ENCODE results near the gene ABCG8. TPM values are rescaled to one million over a fixed set of nuclear protein-coding genes. Genes with fewer than 3 reads are reported as not detected.

The ABCG8 gene
- total RNA-seq, 1 donor from 2014 or later = not detected

GRCh38 chr2:43853141-43854081 lies 14.6 kb downstream of the ABCG8 start:
- intact Hi-C loops (cut with DNase I) = no loop called here
- DNase-seq (ENCODE audit: low spot score) = no peak

GRCh38 chr2:43854671-43855070 lies 15.9 kb downstream of the ABCG8 start:
- intact Hi-C loops (cut with DNase I) = no loop called here
- no peak for DNase-seq (ENCODE audit: low spot score)

DNA sequence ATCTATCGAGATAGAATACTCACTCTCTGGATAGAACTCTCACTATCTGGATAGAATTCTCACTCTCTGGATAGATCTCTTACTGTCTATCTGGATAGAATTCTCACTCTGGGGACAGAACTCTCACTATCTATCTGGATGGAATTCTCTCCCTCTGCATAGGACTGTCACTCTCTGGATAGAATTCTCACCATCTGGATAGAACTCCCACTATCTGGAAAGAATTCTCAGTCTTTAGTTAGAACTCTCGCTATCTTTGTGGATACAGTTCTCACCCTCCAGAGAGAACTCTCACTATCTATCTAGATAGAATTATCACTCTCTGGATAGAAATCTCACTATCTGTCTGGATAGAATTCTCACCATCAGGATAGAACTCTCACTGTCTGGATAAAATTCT lies 16.5 kb downstream of the ABCG8 start:
- DNase-seq (ENCODE audit: low spot score) = no peak
- intact Hi-C loops (cut with DNase I) = no loop called here

DNA sequence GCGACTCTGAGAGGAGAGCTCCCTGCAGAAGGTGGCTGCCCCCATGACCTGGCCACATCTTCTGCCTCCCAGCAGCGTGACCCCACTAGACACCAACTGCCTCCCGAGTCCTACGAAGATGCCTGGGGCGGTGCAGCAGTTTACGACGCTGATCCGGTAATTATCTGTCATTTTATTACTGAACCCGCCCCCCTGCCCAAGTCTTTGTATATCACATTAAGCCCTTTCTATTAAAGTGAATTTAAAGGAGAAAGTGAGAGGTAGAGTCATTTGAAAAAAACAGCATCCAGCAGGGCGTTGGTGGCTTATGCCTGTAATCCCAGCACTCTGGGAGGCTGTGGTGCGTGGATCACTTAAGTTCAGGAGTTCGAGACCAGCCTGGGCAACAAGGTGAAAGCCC lies 33.4 kb downstream of the ABCG8 start:
- intact Hi-C loops (cut with DNase I) = loop anchor here (10.0 kb wide), 1 partner anchor 257 kb away; no protein-coding TSS in a partner anchor

DNA sequence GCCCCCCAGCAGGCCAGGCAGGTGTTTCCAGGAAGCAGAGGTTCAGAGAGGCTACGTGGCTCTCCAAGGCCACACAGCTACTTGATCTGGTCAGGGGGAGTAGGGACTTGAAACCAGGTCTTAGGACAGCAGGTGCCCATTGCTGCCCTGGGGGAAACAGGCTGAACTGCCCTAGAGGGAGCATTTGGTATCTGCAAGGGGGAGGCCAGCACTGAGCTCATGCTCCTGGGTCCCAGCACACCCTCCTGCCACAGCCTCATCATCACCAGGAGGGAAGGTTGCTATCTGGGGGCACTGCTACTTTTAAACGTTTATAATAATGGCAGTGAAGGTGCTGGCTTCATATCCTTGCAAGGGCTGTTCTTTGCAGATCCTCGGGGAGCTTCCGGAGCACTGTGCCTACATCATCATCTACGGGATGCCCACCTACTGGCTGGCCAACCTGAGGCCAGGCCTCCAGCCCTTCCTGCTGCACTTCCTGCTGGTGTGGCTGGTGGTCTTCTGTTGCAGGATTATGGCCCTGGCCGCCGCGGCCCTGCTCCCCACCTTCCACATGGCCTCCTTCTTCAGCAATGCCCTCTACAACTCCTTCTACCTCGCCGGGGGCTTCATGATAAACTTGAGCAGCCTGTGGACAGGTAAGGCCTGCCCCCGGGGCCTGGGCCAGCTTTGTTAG lies 36.1 kb downstream of the ABCG8 start:
- intact Hi-C loops (cut with DNase I) = loop anchor here (10.0 kb wide), 1 partner anchor 260 kb away; no protein-coding TSS in a partner anchor
- DNase-seq (ENCODE audit: low spot score) = no peak

More for the DNA sequence above, 33.4 kb downstream of the ABCG8 start:
- DNase-seq (ENCODE audit: low spot score) = no peak

GRCh38 chr2:43877782-43878464 lies 39.2 kb downstream of the ABCG8 start:
- no peak for DNase-seq (ENCODE audit: low spot score)
- intact Hi-C loops (cut with DNase I) = loop anchor here (10.0 kb wide), 1 partner anchor 263 kb away; no protein-coding TSS in a partner anchor

DNA sequence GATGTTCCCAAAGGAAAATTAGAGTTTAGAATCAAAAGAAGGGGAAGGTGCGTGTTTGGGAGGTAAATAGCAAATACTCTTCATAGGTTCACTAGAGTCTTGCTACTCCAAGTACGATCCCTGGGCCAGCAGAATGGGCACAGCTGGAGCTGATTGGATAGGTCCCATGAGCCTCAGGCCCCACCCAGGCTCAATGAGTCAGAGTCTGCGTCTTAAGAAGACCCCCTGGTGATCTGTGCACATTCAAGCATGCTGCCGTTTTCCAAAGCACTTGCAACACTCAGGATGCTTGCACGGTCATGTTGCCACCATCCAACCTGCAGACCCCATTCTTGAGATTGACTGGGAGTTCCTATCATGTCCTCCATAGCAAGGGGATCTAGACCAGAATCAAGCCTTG lies 40.5 kb downstream of the ABCG8 start:
- intact Hi-C loops (cut with DNase I) = loop anchor here (10.0 kb wide), 1 partner anchor 264 kb away; no protein-coding TSS in a partner anchor
- DNase-seq (ENCODE audit: low spot score) = no peak

DNA sequence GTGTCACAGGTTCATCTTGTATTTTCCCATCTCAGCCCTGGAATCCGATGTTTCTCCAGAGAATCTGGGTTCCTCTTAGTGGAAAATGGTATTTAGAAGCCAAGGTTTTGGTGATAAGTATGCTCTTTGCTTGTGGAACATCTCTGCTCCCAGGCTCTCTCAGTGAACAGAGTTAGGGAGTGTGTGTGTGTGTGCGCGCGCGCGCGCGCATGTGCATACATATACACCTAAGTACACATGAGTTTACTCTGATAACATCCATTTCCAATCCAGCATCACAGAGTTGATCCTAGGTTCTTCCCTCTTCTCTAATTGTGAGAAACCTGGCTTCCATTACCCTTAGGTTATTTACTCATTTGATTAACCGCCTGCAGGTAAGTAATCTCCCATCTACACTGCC lies 41.7 kb downstream of the ABCG8 start:
- intact Hi-C loops (cut with DNase I) = no loop called here
- no peak for DNase-seq (ENCODE audit: low spot score)

DNA sequence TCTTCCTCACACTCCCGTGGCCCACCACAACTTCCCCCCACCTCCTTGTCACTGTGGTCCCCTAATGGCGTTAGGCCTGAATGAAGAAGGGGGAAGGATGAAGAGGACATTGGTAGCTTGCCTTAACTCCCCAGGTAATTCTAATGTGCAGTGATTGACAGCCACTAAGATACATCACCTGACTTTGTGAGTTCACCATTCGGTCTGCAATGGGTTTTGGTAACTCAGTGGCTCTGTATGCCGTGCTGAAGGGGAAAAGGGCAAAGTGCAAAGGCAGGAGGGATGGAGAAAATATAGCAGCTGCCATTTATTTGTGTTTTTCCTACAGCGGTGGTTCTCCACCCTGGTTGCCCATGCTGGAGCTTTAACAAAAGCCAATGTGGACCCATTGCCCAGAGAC lies 42.2 kb downstream of the ABCG8 start:
- intact Hi-C loops (cut with DNase I) = no loop called here
- DNase-seq (ENCODE audit: low spot score) = no peak

DNA sequence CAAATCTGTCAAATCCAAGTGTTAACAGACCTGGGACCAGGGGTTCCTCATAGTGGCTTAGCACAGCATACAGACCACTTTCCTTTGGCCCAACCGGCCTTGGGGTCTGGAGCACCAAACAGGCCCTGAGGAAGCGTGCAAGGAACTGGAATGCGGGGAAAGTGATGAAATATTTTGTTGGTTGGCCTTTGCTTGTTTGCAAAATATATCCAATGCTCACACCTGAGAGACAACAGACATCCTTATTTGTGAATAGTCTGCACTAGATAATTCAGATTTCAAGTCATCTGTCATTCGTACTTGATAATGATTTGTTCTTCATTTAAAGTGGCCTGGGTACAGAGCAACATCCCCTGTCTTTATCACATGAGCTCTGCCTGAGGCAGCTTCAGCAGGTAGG lies 43.5 kb downstream of the ABCG8 start:
- intact Hi-C loops (cut with DNase I) = no loop called here
- DNase-seq (ENCODE audit: low spot score) = no peak

GRCh38 chr2:43884689-43885088 lies 45.9 kb downstream of the ABCG8 start:
- intact Hi-C loops (cut with DNase I) = no loop called here
- no peak for DNase-seq (ENCODE audit: low spot score)

DNA sequence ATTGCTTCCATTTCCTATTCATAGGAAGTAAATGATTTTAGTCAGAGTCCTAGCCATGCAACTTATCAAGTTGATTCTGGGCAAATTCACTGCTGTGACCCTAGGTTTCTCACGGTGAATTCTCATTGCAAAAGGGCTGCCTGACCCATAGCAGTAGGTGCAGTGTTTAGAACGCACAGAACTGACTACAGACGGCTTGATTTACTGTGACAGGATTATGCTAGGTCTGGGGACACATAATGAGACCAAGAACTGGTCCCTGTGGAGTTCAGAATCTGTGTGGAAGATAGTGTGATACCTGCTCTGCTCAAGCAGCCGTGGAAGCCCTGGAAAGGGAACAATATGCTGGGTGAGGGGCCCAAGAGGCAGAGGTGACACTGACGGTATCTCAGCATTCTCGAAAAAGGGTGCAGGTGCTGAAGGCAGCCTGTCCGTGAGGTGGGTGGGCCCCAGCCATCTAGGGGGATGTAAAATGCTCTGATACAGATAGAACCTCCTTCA lies 46.4 kb downstream of the ABCG8 start:
- DNase-seq (ENCODE audit: low spot score) = no peak
- intact Hi-C loops (cut with DNase I) = no loop called here

DNA sequence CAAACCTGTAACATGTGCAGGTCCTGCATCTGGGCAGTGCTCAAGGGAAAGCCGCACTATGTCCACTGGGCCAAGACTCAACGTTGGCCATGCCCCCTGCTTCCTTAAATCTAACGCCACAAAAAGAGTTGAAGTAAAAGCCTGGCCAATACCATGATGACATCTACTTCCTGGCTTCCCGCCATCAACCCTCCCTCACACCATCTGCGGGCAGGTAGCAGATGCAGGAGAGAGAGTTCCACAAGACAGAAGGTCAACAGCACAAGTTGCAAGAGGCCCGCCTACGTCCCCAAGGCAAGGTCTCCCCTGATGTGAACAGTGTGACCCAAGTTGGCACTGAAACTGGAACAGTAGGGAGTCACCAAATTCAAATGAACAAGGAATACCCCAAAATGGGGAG lies 48.4 kb downstream of the ABCG8 start:
- intact Hi-C loops (cut with DNase I) = no loop called here
- DNase-seq (ENCODE audit: low spot score) = no peak

DNA sequence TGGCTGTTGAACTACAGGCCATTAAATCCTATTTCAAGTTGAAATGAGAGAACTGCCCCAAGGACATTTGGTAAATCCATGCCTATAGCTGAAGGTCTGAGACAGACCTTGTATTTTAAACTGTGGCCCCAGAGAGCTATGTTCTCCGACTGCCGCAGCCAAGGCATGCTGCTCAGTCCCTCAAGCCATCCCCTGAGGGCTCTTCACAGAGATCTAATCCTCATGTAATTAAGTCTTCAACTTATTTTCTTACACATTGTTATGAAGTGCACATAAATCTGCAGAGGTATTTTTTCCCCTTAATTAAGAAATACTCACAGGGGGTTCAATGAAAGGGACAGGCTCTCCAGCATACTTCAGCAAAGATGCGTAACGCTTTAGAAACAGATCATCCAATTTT lies 50.6 kb downstream of the ABCG8 start:
- intact Hi-C loops (cut with DNase I) = no loop called here
- DNase-seq (ENCODE audit: low spot score) = no peak

DNA sequence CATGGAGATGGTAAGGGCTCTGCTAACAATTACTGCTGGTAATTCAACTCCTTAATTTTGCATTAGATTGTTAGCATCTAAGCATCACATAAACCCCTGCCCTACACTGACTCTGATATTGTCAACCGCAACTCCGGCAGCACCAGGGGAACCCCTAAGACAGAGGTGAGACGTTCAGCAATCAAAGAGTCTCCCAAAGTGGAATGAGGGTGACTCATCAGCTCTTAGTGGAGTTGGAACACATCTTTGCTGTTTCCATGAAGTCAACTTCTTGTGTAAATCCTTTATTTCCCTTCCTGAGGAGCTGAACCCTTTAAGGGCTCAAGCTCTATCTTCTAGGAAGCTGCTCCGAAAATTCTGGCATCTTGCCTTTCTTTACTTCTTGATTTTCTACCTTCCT lies 52.1 kb downstream of the ABCG8 start:
- DNase-seq (ENCODE audit: low spot score) = no peak
- intact Hi-C loops (cut with DNase I) = no loop called here

DNA sequence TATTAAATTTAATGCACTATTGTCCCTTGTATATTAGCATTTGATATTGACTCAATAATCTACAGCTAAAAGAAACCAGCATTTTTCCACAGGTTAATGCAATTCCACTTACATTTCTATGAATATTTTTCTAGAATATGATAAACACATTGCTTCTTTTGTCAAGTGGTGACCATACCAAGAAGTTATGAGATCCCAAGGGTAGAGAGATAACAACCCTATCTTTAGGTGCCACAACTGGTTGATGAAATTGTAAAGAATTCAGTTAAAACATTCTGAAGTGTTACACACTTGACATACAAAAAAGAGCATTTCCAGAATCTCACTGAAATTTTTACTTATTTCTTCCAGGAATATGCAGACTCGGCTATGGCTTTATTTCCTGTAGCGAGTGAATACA lies 56.0 kb downstream of the ABCG8 start:
- no peak for DNase-seq (ENCODE audit: low spot score)
- intact Hi-C loops (cut with DNase I) = no loop called here

DNA sequence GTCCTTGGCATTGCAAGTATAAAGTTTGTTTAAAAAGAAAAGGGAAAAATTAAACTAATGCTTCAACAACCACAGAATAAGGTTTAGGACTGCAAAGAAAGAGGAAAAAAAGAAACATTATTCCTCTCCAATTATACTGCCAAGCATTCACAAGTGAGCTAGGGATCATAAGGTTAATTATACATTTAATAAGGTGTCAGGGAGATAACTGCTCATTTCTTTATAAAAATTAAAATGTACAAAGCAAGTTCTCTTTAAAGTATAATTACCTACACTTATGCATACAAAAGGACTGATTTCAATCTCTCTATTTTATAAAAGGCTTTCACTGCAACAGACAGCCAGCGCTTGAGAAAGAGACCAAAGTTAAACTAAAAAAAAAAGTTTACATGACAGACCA lies 58.1 kb downstream of the ABCG8 start:
- DNase-seq (ENCODE audit: low spot score) = no peak
- intact Hi-C loops (cut with DNase I) = no loop called here

DNA sequence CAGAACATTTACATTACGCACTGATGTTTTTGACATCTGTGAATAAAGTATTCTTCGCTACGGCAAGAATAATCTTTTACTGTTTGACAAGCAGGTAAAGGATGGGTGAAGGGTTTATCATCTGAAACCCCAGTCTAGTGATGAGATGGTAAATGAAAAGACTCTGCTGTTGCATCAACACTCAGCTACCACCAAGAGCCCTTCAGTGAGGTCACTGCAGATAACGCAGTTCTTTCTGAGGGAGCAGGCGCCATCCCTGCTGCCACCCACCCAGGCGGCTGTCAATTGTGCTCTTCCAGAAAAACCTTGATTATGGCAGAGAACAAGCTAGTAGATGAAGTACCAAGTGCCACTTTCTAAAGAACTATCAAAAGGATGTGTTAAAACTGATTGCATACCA lies 58.7 kb downstream of the ABCG8 start:
- intact Hi-C loops (cut with DNase I) = no loop called here
- DNase-seq (ENCODE audit: low spot score) = no peak

GRCh38 chr2:43898134-43898837 lies 59.5 kb downstream of the ABCG8 start:
- intact Hi-C loops (cut with DNase I) = no loop called here
- no peak for DNase-seq (ENCODE audit: low spot score)

Data from cardiac septum (tissue), 1 donor.